ENCODE results near the gene HHEX.
"Not testable (repeated sequence)": the region's sequence is repeated elsewhere in the genome, so short reads cannot be mapped to it uniquely, and the experiment has no call there.

Gene HHEX

DNA sequence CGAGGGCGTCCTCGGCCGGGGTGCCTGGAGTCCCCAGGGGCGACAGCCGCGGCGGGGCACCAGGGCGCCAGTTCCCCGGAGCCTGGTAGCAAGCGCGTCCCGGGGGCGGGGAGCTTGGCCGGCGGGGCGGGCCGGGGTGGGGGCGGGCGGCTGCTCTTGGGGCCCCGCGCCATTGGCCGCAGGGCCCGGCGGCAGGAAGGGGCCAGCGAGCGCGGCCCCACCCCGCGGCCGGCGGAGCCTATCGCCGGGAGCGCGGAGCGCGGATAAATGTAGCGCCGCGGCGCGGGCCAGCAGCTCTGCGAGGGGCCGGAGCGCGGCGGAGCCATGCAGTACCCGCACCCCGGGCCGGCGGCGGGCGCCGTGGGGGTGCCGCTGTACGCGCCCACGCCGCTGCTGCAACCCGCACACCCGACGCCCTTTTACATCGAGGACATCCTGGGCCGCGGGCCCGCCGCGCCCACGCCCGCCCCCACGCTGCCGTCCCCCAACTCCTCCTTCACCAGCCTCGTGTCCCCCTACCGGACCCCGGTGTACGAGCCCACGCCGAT lies at the start of gene HHEX:
HHEX (plus strand) TSS at position 293 of the 548 bp plus-strand sequence; CDS start at position 325, 32 bp downstream.
- Histone ChIP-seq H3K9me3 (ENCODE audit: control insufficient read depth, insufficient read depth, low read length) (no peaks in the 10 kb centered on the region), H3K27ac (ENCODE audit: low read depth, low read length) (no peak within 1 kb of the TSS), H3K4me1 (ENCODE audit: control insufficient read depth, insufficient read depth, low read length) (peaks cover 28% of the 10 kb centered on the region), H3K27me3 (ENCODE audit: control insufficient read depth, insufficient read depth, low read length) (peaks cover 72% of the 10 kb centered on the region), H3K36me3 (ENCODE audit: control insufficient read depth, insufficient read depth, low read length) (no peaks in the 10 kb centered on the region), H3K4me3 (ENCODE audit: low read depth, low read length) (peak within 1 kb of the TSS; percentile 57), H3K9ac (ENCODE audit: low read depth, low read length) (no peak within 1 kb of the TSS)

DNA sequence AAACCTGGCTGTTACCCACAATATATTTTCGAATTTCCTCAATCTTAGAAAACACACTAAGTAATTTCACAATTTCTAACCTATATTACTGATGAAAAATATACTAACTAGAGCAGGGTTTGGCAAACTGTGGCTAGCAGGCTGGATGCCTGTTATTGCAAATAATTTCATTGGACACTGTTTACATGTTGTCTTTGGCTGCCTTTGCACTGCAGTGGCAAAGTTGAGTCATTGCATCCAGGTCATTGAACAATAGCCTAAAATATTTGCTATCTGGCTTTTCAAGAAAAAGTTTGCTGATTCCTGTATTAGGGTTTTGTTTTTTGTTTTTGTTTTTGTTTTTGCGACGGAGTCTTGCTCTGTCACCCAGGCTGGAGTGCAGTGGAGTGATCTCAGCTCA lies 49.6 kb upstream of the HHEX start:
- no peaks in the 10 kb centered on the region for H3K27me3 ChIP-seq (ENCODE audit: control insufficient read depth, insufficient read depth, low read length)
- H3K36me3 ChIP-seq (ENCODE audit: control insufficient read depth, insufficient read depth, low read length), result peaks cover 84% of the 10 kb centered on the region
- no peak overlapping the region for H3K27ac ChIP-seq (ENCODE audit: low read depth, low read length)
- H3K9ac ChIP-seq (ENCODE audit: low read depth, low read length), result no peak overlapping the region
- H3K9me3 ChIP-seq (ENCODE audit: control insufficient read depth, insufficient read depth, low read length), result no peaks in the 10 kb centered on the region
- H3K4me1 ChIP-seq (ENCODE audit: control insufficient read depth, insufficient read depth, low read length), result no peaks in the 10 kb centered on the region
- H3K4me3 ChIP-seq (ENCODE audit: low read depth, low read length), result no peak overlapping the region

DNA sequence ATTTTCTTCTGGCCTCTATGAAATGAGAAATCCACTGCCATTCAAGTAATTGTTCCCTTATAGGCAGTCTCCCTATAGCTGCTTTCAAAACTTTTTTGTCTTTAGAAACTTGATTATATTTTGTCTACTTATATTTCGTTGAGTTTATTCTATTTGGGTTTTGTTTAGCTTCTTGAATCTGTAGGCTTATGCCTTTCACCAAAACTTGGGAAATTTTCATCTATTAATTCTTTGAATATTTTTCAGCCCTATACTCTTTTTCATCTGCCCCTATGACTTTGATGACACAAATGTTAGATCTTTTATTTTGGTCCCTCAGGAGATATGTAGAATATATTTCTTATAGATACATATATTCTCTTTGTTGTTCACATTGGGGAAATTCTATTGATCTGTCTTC lies 48.3 kb upstream of the HHEX start:
- Histone ChIP-seq H3K27me3 (ENCODE audit: control insufficient read depth, insufficient read depth, low read length) (no peaks in the 10 kb centered on the region), H3K4me1 (ENCODE audit: control insufficient read depth, insufficient read depth, low read length) (no peaks in the 10 kb centered on the region), H3K4me3 (ENCODE audit: low read depth, low read length) (no peak overlapping the region), H3K9ac (ENCODE audit: low read depth, low read length) (no peak overlapping the region), H3K9me3 (ENCODE audit: control insufficient read depth, insufficient read depth, low read length) (no peaks in the 10 kb centered on the region), H3K36me3 (ENCODE audit: control insufficient read depth, insufficient read depth, low read length) (peaks cover 83% of the 10 kb centered on the region), H3K27ac (ENCODE audit: low read depth, low read length) (no peak overlapping the region)

DNA sequence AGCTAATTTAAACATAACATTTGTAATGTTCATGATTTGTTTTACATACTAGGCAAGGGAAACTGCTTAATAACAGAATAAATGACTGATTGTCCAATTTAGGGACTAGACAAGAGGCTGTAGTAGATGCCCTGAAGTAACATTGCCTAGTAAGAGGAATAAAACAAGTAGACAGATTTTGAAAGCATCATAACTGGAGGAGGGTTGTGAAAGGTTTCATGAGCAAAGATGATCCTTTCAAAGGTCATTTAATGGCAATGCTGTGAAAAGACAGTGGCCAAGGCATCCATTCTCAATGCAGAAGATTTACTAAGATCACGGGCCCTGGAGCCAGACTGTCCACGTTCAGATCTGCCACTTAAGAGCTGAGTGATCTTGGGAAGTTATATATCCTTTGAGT lies 44.8 kb upstream of the HHEX start:
- Histone ChIP-seq H3K4me3 (ENCODE audit: low read depth, low read length) (no peak overlapping the region), H3K4me1 (ENCODE audit: control insufficient read depth, insufficient read depth, low read length) (no peaks in the 10 kb centered on the region), H3K27me3 (ENCODE audit: control insufficient read depth, insufficient read depth, low read length) (no peaks in the 10 kb centered on the region), H3K36me3 (ENCODE audit: control insufficient read depth, insufficient read depth, low read length) (peaks cover 87% of the 10 kb centered on the region), H3K27ac (ENCODE audit: low read depth, low read length) (no peak overlapping the region), H3K9me3 (ENCODE audit: control insufficient read depth, insufficient read depth, low read length) (no peaks in the 10 kb centered on the region), H3K9ac (ENCODE audit: low read depth, low read length) (no peak overlapping the region)

DNA sequence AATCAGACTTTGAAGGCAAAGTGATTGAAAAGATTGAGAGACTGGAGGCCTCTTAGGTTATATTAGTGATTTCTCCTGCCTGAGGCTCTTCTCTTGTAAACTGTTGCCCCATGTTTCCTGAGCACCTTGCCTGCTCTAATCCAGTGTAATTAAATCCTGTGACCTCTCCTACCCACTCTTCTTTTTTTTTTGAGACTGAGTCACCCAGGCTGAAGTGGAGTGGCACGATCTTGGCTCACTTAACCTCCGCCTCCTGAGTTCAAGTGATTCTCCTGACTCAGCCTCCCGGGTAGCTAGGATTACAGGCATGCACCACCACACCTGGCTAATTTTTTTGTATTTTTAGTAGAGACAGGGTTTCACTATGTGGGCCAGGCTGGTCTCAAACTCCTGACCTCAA lies 38.9 kb upstream of the HHEX start:
- H3K9ac ChIP-seq (ENCODE audit: low read depth, low read length); H3K9me3 ChIP-seq (ENCODE audit: control insufficient read depth, insufficient read depth, low read length); H3K4me3 ChIP-seq (ENCODE audit: low read depth, low read length); H3K27me3 ChIP-seq (ENCODE audit: control insufficient read depth, insufficient read depth, low read length); H3K4me1 ChIP-seq (ENCODE audit: control insufficient read depth, insufficient read depth, low read length); H3K27ac ChIP-seq (ENCODE audit: low read depth, low read length): not testable (repeated sequence)
- peaks cover 91% of the 10 kb centered on the region for H3K36me3 ChIP-seq (ENCODE audit: control insufficient read depth, insufficient read depth, low read length)

- H3K36me3 ChIP-seq (ENCODE audit: control insufficient read depth, insufficient read depth, low read length), result peaks cover 47% of the 10 kb centered on the region
Observed at GRCh38 chr10:92655426-92655825, 34.3 kb upstream of the HHEX start.

DNA sequence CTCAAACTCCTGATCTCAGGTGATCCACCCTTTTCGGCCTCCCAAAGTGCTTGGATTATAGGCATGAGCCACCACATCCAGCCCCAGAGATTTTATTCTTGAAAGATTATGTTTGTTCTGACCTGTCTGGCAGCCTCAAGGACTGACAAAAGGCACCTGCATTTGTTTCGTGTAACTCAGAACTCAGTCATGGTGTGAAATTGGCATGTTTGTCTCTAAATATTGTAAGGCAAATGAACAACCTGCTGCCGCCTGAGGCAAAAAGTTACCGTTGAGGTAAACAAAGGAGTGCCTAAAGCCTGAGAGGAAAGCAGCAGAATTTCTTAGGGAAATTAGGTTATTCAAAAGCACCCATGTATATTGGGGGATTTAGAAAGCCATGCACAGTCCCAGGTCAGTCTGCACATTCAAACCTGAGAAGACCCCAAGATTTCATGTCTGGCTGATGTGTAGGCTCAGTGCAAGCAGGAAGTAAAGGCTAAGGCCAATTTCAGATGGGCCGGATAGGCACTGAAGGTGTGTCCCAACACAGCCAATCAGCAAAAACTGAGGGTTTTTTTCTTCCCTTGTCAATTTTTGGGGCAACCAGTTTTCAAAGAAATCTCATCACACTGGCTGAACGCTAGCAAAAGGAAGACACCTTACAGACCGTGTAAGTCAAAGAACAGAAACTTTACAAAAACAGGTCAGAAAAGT lies 33.3 kb upstream of the HHEX start:
- H3K9me3 ChIP-seq (ENCODE audit: control insufficient read depth, insufficient read depth, low read length), result no peaks in the 10 kb centered on the region

More at GRCh38 chr10:92655426-92655825, 34.3 kb upstream of the HHEX start:
- no peak overlapping the region for H3K27ac ChIP-seq (ENCODE audit: low read depth, low read length)
- H3K27me3 ChIP-seq (ENCODE audit: control insufficient read depth, insufficient read depth, low read length), result no peaks in the 10 kb centered on the region
- H3K9ac ChIP-seq (ENCODE audit: low read depth, low read length), result no peak overlapping the region
- H3K4me1 ChIP-seq (ENCODE audit: control insufficient read depth, insufficient read depth, low read length), result no peaks in the 10 kb centered on the region
- H3K9me3 ChIP-seq (ENCODE audit: control insufficient read depth, insufficient read depth, low read length), result no peaks in the 10 kb centered on the region
- H3K4me3 ChIP-seq (ENCODE audit: low read depth, low read length), result no peak overlapping the region

GRCh38 chr10:92657024-92657423 lies 32.7 kb upstream of the HHEX start:
- Histone ChIP-seq H3K9ac (ENCODE audit: low read depth, low read length) (no peak overlapping the region), H3K27me3 (ENCODE audit: control insufficient read depth, insufficient read depth, low read length) (no peaks in the 10 kb centered on the region), H3K4me3 (ENCODE audit: low read depth, low read length) (no peak overlapping the region), H3K36me3 (ENCODE audit: control insufficient read depth, insufficient read depth, low read length) (peaks cover 32% of the 10 kb centered on the region), H3K4me1 (ENCODE audit: control insufficient read depth, insufficient read depth, low read length) (no peaks in the 10 kb centered on the region), H3K27ac (ENCODE audit: low read depth, low read length) (no peak overlapping the region), H3K9me3 (ENCODE audit: control insufficient read depth, insufficient read depth, low read length) (no peaks in the 10 kb centered on the region)

More for the DNA sequence above, 33.3 kb upstream of the HHEX start:
- no peak overlapping the region for H3K9ac ChIP-seq (ENCODE audit: low read depth, low read length)
- H3K27ac ChIP-seq (ENCODE audit: low read depth, low read length), result no peak overlapping the region
- no peaks in the 10 kb centered on the region for H3K4me1 ChIP-seq (ENCODE audit: control insufficient read depth, insufficient read depth, low read length)
- H3K27me3 ChIP-seq (ENCODE audit: control insufficient read depth, insufficient read depth, low read length), result no peaks in the 10 kb centered on the region
- H3K36me3 ChIP-seq (ENCODE audit: control insufficient read depth, insufficient read depth, low read length), result peaks cover 38% of the 10 kb centered on the region
- H3K4me3 ChIP-seq (ENCODE audit: low read depth, low read length), result no peak overlapping the region

DNA sequence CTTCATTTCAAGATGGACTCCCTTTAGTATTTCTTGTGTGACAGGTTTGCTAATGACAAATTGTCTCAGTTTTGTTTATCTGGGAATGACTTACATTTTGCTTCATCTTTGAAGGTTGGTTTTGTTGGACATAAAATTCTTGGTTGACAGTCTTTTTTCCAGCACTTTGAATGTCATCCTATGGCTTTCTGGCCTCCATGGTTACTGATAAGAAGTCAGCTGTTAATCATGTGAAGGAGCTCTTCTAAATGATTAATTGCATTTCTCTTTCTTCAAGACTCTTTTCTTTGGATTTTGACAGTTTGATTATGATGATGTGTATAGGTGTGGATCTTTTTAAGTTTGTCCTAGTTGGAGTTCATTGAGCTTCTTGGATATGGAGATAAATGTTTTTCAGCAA lies 26.9 kb upstream of the HHEX start:
- H3K27me3 ChIP-seq (ENCODE audit: control insufficient read depth, insufficient read depth, low read length), result no peaks in the 10 kb centered on the region
- H3K9me3 ChIP-seq (ENCODE audit: control insufficient read depth, insufficient read depth, low read length), result peaks cover 6% of the 10 kb centered on the region
- H3K9ac ChIP-seq (ENCODE audit: low read depth, low read length), result no peak overlapping the region
- H3K4me3 ChIP-seq (ENCODE audit: low read depth, low read length), result no peak overlapping the region
- no peaks in the 10 kb centered on the region for H3K4me1 ChIP-seq (ENCODE audit: control insufficient read depth, insufficient read depth, low read length)
- H3K36me3 ChIP-seq (ENCODE audit: control insufficient read depth, insufficient read depth, low read length), result no peaks in the 10 kb centered on the region
- no peak overlapping the region for H3K27ac ChIP-seq (ENCODE audit: low read depth, low read length)

GRCh38 chr10:92664322-92664721 lies 25.4 kb upstream of the HHEX start:
- no peaks in the 10 kb centered on the region for H3K4me1 ChIP-seq (ENCODE audit: control insufficient read depth, insufficient read depth, low read length)
- peaks cover 6% of the 10 kb centered on the region for H3K9me3 ChIP-seq (ENCODE audit: control insufficient read depth, insufficient read depth, low read length)
- H3K27ac ChIP-seq (ENCODE audit: low read depth, low read length), result no peak overlapping the region
- no peaks in the 10 kb centered on the region for H3K36me3 ChIP-seq (ENCODE audit: control insufficient read depth, insufficient read depth, low read length)
- no peak overlapping the region for H3K4me3 ChIP-seq (ENCODE audit: low read depth, low read length)
- H3K27me3 ChIP-seq (ENCODE audit: control insufficient read depth, insufficient read depth, low read length), result no peaks in the 10 kb centered on the region
- H3K9ac ChIP-seq (ENCODE audit: low read depth, low read length), result no peak overlapping the region

- Histone ChIP-seq H3K9ac (ENCODE audit: low read depth, low read length) (no peak overlapping the region), H3K27me3 (ENCODE audit: control insufficient read depth, insufficient read depth, low read length) (no peaks in the 10 kb centered on the region), H3K4me3 (ENCODE audit: low read depth, low read length) (no peak overlapping the region), H3K4me1 (ENCODE audit: control insufficient read depth, insufficient read depth, low read length) (no peaks in the 10 kb centered on the region), H3K9me3 (ENCODE audit: control insufficient read depth, insufficient read depth, low read length) (peaks cover 6% of the 10 kb centered on the region), H3K27ac (ENCODE audit: low read depth, low read length) (no peak overlapping the region), H3K36me3 (ENCODE audit: control insufficient read depth, insufficient read depth, low read length) (no peaks in the 10 kb centered on the region)
Observed at GRCh38 chr10:92667078-92667477, 22.7 kb upstream of the HHEX start.
